Activated CD8-positive, alpha-beta memory T cell treated with anti-CD3 and anti-CD28 coated beads for 36 hours (primary cell): ENCODE measurements around the gene PSMD6. TPM values are rescaled to one million over a fixed set of nuclear protein-coding genes. Genes with fewer than 3 reads are reported as not detected.

Experiments
- CTCF ChIA-PET: fragments of 350-600 bp; sonication (Branson Sonifier 250); formaldehyde crosslinking; loops from one replicate; lab custom pipeline; 2021; ENCODE audit warnings: antibody characterized with exemption; lab: Charles Lee
- POLR2A ChIA-PET: fragments of 350-600 bp; sonication (Branson Sonifier 250); formaldehyde crosslinking; loops from one replicate; lab custom pipeline; 2021; ENCODE audit warnings: antibody characterized with exemption; lab: Charles Lee
- total RNA-seq, 2 experiments: library from RNA; stranded (reverse); gene quantifications; one replicate each; pipeline ENCODE4 v1.2.3, GENCODE V29; 2021

PSMD6 gene
- total RNA-seq, result 100 to 1,000 TPM; 126 to 129 TPM

GRCh38 chr3:64023187-64023860, at the start of gene PSMD6:
TSS of gene PSMD6 (minus strand) at chr3:64023494. CDS start at chr3:64023419, 75 bp downstream.
- POLR2A ChIA-PET, result interaction anchor here (1.0 kb wide), 1 partner anchor 128 kb away, joined by 4 read pairs; no protein-coding TSS in a partner anchor
- CTCF ChIA-PET, result interaction anchor here (1.0 to 1.8 kb wide), 8 partner anchors 11 to 462 kb away, joined by 3 to 6 read pairs (median 4); no protein-coding TSS in a partner anchor

GRCh38 chr3:64072126-64072525, 48.8 kb upstream of the PSMD6 start:
- POLR2A ChIA-PET, result no interaction called here
- CTCF ChIA-PET, result no interaction called here

- POLR2A ChIA-PET, result no interaction called here
- CTCF ChIA-PET, result no interaction called here
Observed at GRCh38 chr3:64070704-64071103, 47.4 kb upstream of the PSMD6 start.

GRCh38 chr3:64067506-64068346, 44.4 kb upstream of the PSMD6 start:
- ChIA-PET CTCF (no interaction called here), POLR2A (no interaction called here)

- ChIA-PET POLR2A (no interaction called here), CTCF (no interaction called here)
Observed at GRCh38 chr3:64064804-64065203, 41.5 kb upstream of the PSMD6 start.

- ChIA-PET CTCF (no interaction called here), POLR2A (no interaction called here)
Observed at GRCh38 chr3:64063983-64064438, 40.7 kb upstream of the PSMD6 start.

- ChIA-PET CTCF (no interaction called here), POLR2A (no interaction called here)
Observed at GRCh38 chr3:64063207-64063982, 40.1 kb upstream of the PSMD6 start.

GRCh38 chr3:64061628-64062027, 38.3 kb upstream of the PSMD6 start:
- CTCF ChIA-PET, result no interaction called here

GRCh38 chr3:64059484-64060175, 36.3 kb upstream of the PSMD6 start:
- CTCF ChIA-PET, result no interaction called here
- POLR2A ChIA-PET, result no interaction called here

More at GRCh38 chr3:64061628-64062027, 38.3 kb upstream of the PSMD6 start:
- POLR2A ChIA-PET, result no interaction called here

GRCh38 chr3:64058566-64058965, 35.3 kb upstream of the PSMD6 start:
- ChIA-PET POLR2A (no interaction called here), CTCF (no interaction called here)

GRCh38 chr3:64057231-64057630, 33.9 kb upstream of the PSMD6 start:
- CTCF ChIA-PET, result no interaction called here
- POLR2A ChIA-PET, result no interaction called here

GRCh38 chr3:64056606-64057180, 33.4 kb upstream of the PSMD6 start:
- ChIA-PET POLR2A (no interaction called here), CTCF (no interaction called here)

GRCh38 chr3:64055076-64055475, 31.8 kb upstream of the PSMD6 start:
- CTCF ChIA-PET, result no interaction called here
- POLR2A ChIA-PET, result no interaction called here

- POLR2A ChIA-PET, result no interaction called here
Observed at GRCh38 chr3:64054488-64054887, 31.2 kb upstream of the PSMD6 start.

GRCh38 chr3:64053581-64053980, 30.3 kb upstream of the PSMD6 start:
- ChIA-PET POLR2A (no interaction called here), CTCF (no interaction called here)

More at GRCh38 chr3:64054488-64054887, 31.2 kb upstream of the PSMD6 start:
- CTCF ChIA-PET, result no interaction called here

- POLR2A ChIA-PET, result no interaction called here
- CTCF ChIA-PET, result no interaction called here
Observed at GRCh38 chr3:64053117-64053516, 29.8 kb upstream of the PSMD6 start.

- CTCF ChIA-PET, result interaction anchor here (1.3 kb wide), 1 partner anchor 19 kb away, joined by 4 read pairs; no protein-coding TSS in a partner anchor
- POLR2A ChIA-PET, result no interaction called here
Observed at GRCh38 chr3:64049832-64050231, 26.5 kb upstream of the PSMD6 start.

GRCh38 chr3:64049136-64049535, 25.8 kb upstream of the PSMD6 start:
- ChIA-PET CTCF (interaction anchor here (1.3 kb wide), 1 partner anchor 18 kb away, joined by 4 read pairs; no protein-coding TSS in a partner anchor), POLR2A (no interaction called here)

- POLR2A ChIA-PET, result no interaction called here
- CTCF ChIA-PET, result no interaction called here
Observed at GRCh38 chr3:64048631-64049061, 25.4 kb upstream of the PSMD6 start.
